OCI-LY3 (cell line): ENCODE results near the gene PHC2.

ENCODE experiments used
- CTCF ChIP-seq: fragments of 200-600, 300-600 bp; sonication (generic); IDR thresholded peaks from 2 replicates; pipeline ENCODE4 v1.5.1; 2014; ENCODE audit warnings: antibody characterized with exemption, low read length, low read depth
- EZH2phosphoT487 ChIP-seq: fragments of 200-600 bp; shearing (Covaris generic); IDR thresholded peaks from 2 replicates; pipeline ENCODE4 v1.6.1; 2018; ENCODE audit warnings: antibody characterized with exemption, mixed run types, low read depth

DNA sequence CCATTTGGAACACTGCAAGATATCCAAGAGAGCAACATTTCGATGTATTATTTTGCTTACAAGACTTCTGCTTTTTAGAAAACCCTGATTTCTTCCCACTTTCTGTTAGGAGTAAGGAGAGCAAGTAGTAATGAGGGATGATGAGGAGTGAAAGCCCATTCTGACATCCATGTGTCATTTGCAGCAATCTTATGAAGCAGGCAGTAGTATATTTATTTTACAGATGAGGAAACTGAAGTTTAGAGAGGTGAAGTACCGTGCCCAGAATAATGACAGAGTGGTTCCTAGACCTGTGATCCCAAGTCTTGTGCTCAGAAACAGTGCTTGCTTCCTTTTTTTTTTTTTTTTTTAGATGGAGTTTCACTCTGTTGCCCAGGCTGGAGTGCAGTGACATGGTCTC, 34.4 kb upstream of the PHC2 start:
- TF ChIP-seq CTCF (no peak), EZH2phosphoT487 (no peak)
